ENCODE data around the gene DCLK2.

Gene DCLK2

GRCh38 chr4:150082241-150082640 is 4.0 kb downstream of the DCLK2 start:
- TF ChIP-seq RAD21 (IDR thresholded peaks at IDR 0.05; ENCODE audit: low read depth), result no peak
- TF ChIP-seq REST (IDR thresholded peaks at IDR 0.05; ENCODE audit: low read depth), result no peak
- TF ChIP-seq CEBPB (IDR thresholded peaks at IDR 0.05), result no peak
- TF ChIP-seq YY1 (IDR thresholded peaks at IDR 0.05; ENCODE audit: low read depth), result no peak
- TF ChIP-seq TAF1 (IDR thresholded peaks at IDR 0.05; ENCODE audit: low read depth), result no peak
- TF ChIP-seq NFIC (IDR thresholded peaks at IDR 0.05), result no peak
- no peak for TF ChIP-seq FOXM1 (IDR thresholded peaks at IDR 0.05; ENCODE audit: borderline replicate concordance, low read depth)
- TF ChIP-seq TEAD4 (IDR thresholded peaks at IDR 0.05), result no peak
- TF ChIP-seq, protein P1, sequence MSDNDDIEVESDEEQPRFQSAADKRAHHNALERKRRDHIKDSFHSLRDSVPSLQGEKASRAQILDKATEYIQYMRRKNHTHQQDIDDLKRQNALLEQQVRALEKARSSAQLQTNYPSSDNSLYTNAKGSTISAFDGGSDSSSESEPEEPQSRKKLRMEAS (IDR thresholded peaks at IDR 0.05), result no peak
- TF ChIP-seq EP300 (IDR thresholded peaks at IDR 0.05; ENCODE audit: borderline replicate concordance), result no peak

DNA sequence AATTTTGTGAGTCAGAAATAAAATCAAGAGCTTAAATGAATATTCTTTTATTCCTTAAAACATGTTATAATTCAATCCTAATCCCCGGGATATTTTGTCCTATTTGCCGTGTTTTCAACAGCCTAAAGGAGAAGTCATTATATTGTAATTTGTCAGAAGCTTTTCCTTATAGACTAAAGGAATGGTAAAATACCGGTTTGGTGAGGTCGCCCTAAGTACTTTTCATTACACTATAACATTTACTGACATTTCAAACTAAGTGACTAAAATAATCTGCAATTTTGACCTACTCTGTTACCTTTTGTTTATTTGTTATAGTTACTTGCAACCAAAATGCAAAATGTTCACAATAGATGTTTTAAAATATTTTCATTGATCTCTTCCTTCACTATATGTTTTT is 8.8 kb downstream of the DCLK2 start:
- TF ChIP-seq TEAD4 (IDR thresholded peaks at IDR 0.05), result peak; percentile 28; the same call in 1 of the 2 replicates
- TF ChIP-seq TCF12 (IDR thresholded peaks at IDR 0.05; ENCODE audit: low read depth), result no peak

GRCh38 chr4:150089732-150090131 is 11.5 kb downstream of the DCLK2 start:
- no peak for TF ChIP-seq ZBTB7A (IDR thresholded peaks at IDR 0.05; ENCODE audit: low read depth)
- no peak for TF ChIP-seq CEBPB (IDR thresholded peaks at IDR 0.05)
- no peak for TF ChIP-seq YY1 (IDR thresholded peaks at IDR 0.05; ENCODE audit: low read depth)
- no peak for TF ChIP-seq NFIC (IDR thresholded peaks at IDR 0.05)
- TF ChIP-seq CREB1 (IDR thresholded peaks at IDR 0.05; ENCODE audit: low read depth), result no peak
- TF ChIP-seq, protein P1 (IDR thresholded peaks at IDR 0.05), result no peak
- TF ChIP-seq TCF12 (IDR thresholded peaks at IDR 0.05; ENCODE audit: low read depth), result no peak
- TF ChIP-seq TAF1 (IDR thresholded peaks at IDR 0.05; ENCODE audit: low read depth), result no peak
- TF ChIP-seq EGR1 (IDR thresholded peaks at IDR 0.05), result no peak
- no peak for TF ChIP-seq FOXM1 (IDR thresholded peaks at IDR 0.05; ENCODE audit: borderline replicate concordance, low read depth)
- TF ChIP-seq USF1 (IDR thresholded peaks at IDR 0.05), result no peak
- TF ChIP-seq EP300 (IDR thresholded peaks at IDR 0.05; ENCODE audit: borderline replicate concordance), result no peak
- no peak for TF ChIP-seq TEAD4 (IDR thresholded peaks at IDR 0.05)

DNA sequence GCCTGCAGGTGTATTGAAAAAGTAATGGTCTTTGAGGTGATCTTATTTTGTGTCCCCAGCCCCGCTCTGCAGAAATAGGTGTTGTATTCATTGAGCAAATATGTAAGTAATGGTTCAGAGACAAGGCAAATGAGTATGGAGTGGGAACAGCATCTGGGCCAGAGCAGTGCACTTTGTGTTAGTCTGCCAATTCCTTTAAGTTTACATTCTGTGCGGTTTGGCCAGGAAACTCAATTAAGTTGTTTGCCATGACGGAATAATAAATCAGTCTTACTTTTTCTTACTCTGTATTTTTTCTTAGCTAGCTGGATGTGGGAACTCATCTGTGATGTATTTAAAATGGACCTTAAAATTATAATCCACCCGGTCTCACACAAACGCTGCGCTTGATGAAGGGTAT is 12.6 kb downstream of the DCLK2 start:
- no peak for TF ChIP-seq TAF1 (IDR thresholded peaks at IDR 0.05; ENCODE audit: low read depth)
- no peak for TF ChIP-seq USF1 (IDR thresholded peaks at IDR 0.05)
- no peak for TF ChIP-seq NFIC (IDR thresholded peaks at IDR 0.05)
- TF ChIP-seq, protein P1 (IDR thresholded peaks at IDR 0.05), result no peak
- no peak for TF ChIP-seq TCF12 (IDR thresholded peaks at IDR 0.05; ENCODE audit: low read depth)
- no peak for TF ChIP-seq FOXM1 (IDR thresholded peaks at IDR 0.05; ENCODE audit: borderline replicate concordance, low read depth)
- TF ChIP-seq TEAD4 (IDR thresholded peaks at IDR 0.05), result no peak
- TF ChIP-seq EGR1 (IDR thresholded peaks at IDR 0.05), result no peak
- TF ChIP-seq CEBPB (IDR thresholded peaks at IDR 0.05), result no peak
- TF ChIP-seq YY1 (IDR thresholded peaks at IDR 0.05; ENCODE audit: low read depth), result no peak
- TF ChIP-seq RAD21 (IDR thresholded peaks at IDR 0.05; ENCODE audit: low read depth), result no peak
- TF ChIP-seq ZBTB7A (IDR thresholded peaks at IDR 0.05; ENCODE audit: low read depth), result no peak
- no peak for TF ChIP-seq CREB1 (IDR thresholded peaks at IDR 0.05; ENCODE audit: low read depth)
- TF ChIP-seq REST (IDR thresholded peaks at IDR 0.05; ENCODE audit: low read depth), result no peak
- no peak for TF ChIP-seq EP300 (IDR thresholded peaks at IDR 0.05; ENCODE audit: borderline replicate concordance)

DNA sequence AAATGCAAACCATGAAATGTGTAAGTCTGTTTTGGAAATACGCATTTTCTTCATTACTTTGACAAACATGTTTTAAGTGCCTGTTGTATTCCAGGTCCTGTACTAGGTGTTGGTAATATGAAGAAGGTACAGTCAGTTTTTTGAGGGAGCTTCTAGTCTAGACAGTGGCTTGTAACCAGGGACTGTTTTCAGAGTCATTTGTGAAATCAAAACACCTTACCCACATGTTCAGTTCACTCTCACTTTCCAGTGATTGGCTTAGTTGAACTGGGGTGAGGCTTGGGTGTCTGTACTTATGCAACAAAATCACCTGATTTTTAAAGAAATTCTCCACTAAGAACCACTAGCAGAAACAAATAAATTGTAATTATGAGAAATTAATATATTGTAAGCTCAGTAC is 16.4 kb downstream of the DCLK2 start:
- TF ChIP-seq REST (IDR thresholded peaks at IDR 0.05; ENCODE audit: low read depth) (no peak), TEAD4 (IDR thresholded peaks at IDR 0.05) (no peak), USF1 (IDR thresholded peaks at IDR 0.05) (no peak), FOXM1 (IDR thresholded peaks at IDR 0.05; ENCODE audit: borderline replicate concordance, low read depth) (no peak), TCF12 (IDR thresholded peaks at IDR 0.05; ENCODE audit: low read depth) (no peak), CEBPB (IDR thresholded peaks at IDR 0.05) (no peak), ZBTB7A (IDR thresholded peaks at IDR 0.05; ENCODE audit: low read depth) (no peak), RAD21 (IDR thresholded peaks at IDR 0.05; ENCODE audit: low read depth) (no peak), CREB1 (IDR thresholded peaks at IDR 0.05; ENCODE audit: low read depth) (no peak), NFIC (IDR thresholded peaks at IDR 0.05) (no peak), EP300 (IDR thresholded peaks at IDR 0.05; ENCODE audit: borderline replicate concordance) (no peak), EGR1 (IDR thresholded peaks at IDR 0.05) (no peak), TAF1 (IDR thresholded peaks at IDR 0.05; ENCODE audit: low read depth) (no peak), YY1 (IDR thresholded peaks at IDR 0.05; ENCODE audit: low read depth) (no peak)
- TF ChIP-seq, protein P1 (IDR thresholded peaks at IDR 0.05), result no peak
